ENCODE measurements around the gene OCA2. TPM values are rescaled to one million over a fixed set of nuclear protein-coding genes. Genes with fewer than 3 reads are reported as not detected.

The OCA2 gene
- total RNA-seq, 1 experiment from 2014 or later: 0.31 TPM

- Histone ChIP-seq H3K9ac (ENCODE audit: extremely low read depth, insufficient read length, low read length) (no peak overlapping the region), H3K14ac (ENCODE audit: insufficient read depth, low read length) (no peak overlapping the region), H2BK5ac (ENCODE audit: insufficient read length, low read length) (no peak overlapping the region), H3K79me2 (ENCODE audit: insufficient read depth, low read length) (no peaks in the 10 kb centered on the region), H2BK120ac (ENCODE audit: low read depth, low read length, poor library complexity, severe bottlenecking) (no peak overlapping the region), H3K18ac (ENCODE audit: insufficient read length, low read depth, low read length) (no peak overlapping the region), H3K79me1 (ENCODE audit: insufficient read depth, low read depth, low read length, poor library complexity, severe bottlenecking) (no peaks in the 10 kb centered on the region), H4K91ac (ENCODE audit: insufficient read length, low read depth, low read length) (no peak overlapping the region), H3K56ac (ENCODE audit: insufficient read length, low read depth, low read length) (no peak overlapping the region), H3K23ac (ENCODE audit: insufficient read length, low read depth, low read length) (no peak overlapping the region), H3T11ph (ENCODE audit: low read length) (no peak overlapping the region), H4K20me1 (ENCODE audit: control insufficient read depth, insufficient read depth, insufficient read length) (no peaks in the 10 kb centered on the region), H3K23me2 (ENCODE audit: insufficient read length, low read depth, low read length, poor library complexity, severe bottlenecking) (no peaks in the 10 kb centered on the region), H2AK5ac (ENCODE audit: insufficient read length, low read length) (no peak overlapping the region), H3K4ac (ENCODE audit: low read depth, low read length) (no peak overlapping the region), H3K27ac (ENCODE audit: insufficient read length, low read depth, low read length) (no peak overlapping the region), H3K4me2 (ENCODE audit: insufficient read depth, insufficient read length, low read length) (no peak overlapping the region), H2AFZ (ENCODE audit: low read length) (no peak overlapping the region), H2BK20ac (ENCODE audit: low read depth, low read length, poor library complexity, severe bottlenecking) (no peak overlapping the region), H4K5ac (ENCODE audit: insufficient read length, low read depth, low read length) (no peak overlapping the region), H2BK15ac (ENCODE audit: low read depth, low read length) (no peak overlapping the region), H3K9me3 (ENCODE audit: control insufficient read depth, low read depth, low read length) (no peaks in the 10 kb centered on the region), H2BK12ac (ENCODE audit: insufficient read length, low read depth, low read length) (no peak overlapping the region), H3K27me3 (ENCODE audit: insufficient read depth, low read length) (no peaks in the 10 kb centered on the region), H3K4me1 (ENCODE audit: insufficient read depth, low read length) (no peaks in the 10 kb centered on the region), H4K8ac (replicated peaks; ENCODE audit: insufficient read length, low read depth, low read length) (no peak overlapping the region)
- H3K27ac Mint-ChIP-seq: no peak overlapping the region; a peak in 1 of 7 replicates
- peaks cover 27 to 38% of the 10 kb centered on the region in 2 experiments for H3K9me3 Mint-ChIP-seq
- no peak overlapping the region for H3K4me3 Mint-ChIP-seq
- peaks cover 7% of the 10 kb centered on the region; the same call in 1 of the 2 replicates for H3K27me3 Mint-ChIP-seq (ENCODE audit: low read depth)
- DNase-seq: no peak
- TF ChIP-seq, protein P1, sequence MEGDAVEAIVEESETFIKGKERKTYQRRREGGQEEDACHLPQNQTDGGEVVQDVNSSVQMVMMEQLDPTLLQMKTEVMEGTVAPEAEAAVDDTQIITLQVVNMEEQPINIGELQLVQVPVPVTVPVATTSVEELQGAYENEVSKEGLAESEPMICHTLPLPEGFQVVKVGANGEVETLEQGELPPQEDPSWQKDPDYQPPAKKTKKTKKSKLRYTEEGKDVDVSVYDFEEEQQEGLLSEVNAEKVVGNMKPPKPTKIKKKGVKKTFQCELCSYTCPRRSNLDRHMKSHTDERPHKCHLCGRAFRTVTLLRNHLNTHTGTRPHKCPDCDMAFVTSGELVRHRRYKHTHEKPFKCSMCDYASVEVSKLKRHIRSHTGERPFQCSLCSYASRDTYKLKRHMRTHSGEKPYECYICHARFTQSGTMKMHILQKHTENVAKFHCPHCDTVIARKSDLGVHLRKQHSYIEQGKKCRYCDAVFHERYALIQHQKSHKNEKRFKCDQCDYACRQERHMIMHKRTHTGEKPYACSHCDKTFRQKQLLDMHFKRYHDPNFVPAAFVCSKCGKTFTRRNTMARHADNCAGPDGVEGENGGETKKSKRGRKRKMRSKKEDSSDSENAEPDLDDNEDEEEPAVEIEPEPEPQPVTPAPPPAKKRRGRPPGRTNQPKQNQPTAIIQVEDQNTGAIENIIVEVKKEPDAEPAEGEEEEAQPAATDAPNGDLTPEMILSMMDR (conservative IDR thresholded peaks at IDR 0.05): no peak
- no peaks in the 10 kb centered on the region for H3K4me1 Mint-ChIP-seq
- H3K36me3 Mint-ChIP-seq (ENCODE audit: insufficient read depth in 1 of 3, low read depth in 3 of 3): peaks cover 0 to 18% (median 8%) of the 10 kb centered on the region in 3 experiments; a peak in 5 of 7 replicates
Measured at GRCh38 chr15:27885201-27885600, 213.9 kb downstream of the OCA2 start.

Data from H9 (cell line).